Measurements from ENCODE around the gene GALNTL6.

The GALNTL6 gene

GRCh38 chr4:171875291-171875690, 62.1 kb downstream of the GALNTL6 start:
- H3K27ac ChIP-seq (ENCODE audit: poor library complexity, severe bottlenecking), result no peak overlapping the region
- peaks cover 8% of the 10 kb centered on the region for H3K4me1 ChIP-seq (ENCODE audit: insufficient read depth, poor library complexity, severe bottlenecking)
- no peaks in the 10 kb centered on the region for H3K27me3 ChIP-seq (ENCODE audit: insufficient read depth, poor library complexity, severe bottlenecking)
- no peak for TF ChIP-seq CTCF (IDR thresholded peaks at IDR 0.05; ENCODE audit: poor library complexity, severe bottlenecking)
- DNase-seq (ENCODE audit: low spot score) (no peak), ATAC-seq (ENCODE audit: low read depth) (no peak)
- no peaks in the 10 kb centered on the region for H3K36me3 ChIP-seq (ENCODE audit: low read depth)
- no peak overlapping the region for H3K4me3 ChIP-seq (ENCODE audit: severe bottlenecking)
- H3K9me3 ChIP-seq (ENCODE audit: severe bottlenecking), result no peaks in the 10 kb centered on the region

GRCh38 chr4:171876636-171877035, 63.4 kb downstream of the GALNTL6 start:
- peaks cover 13% of the 10 kb centered on the region for H3K4me1 ChIP-seq (ENCODE audit: insufficient read depth, poor library complexity, severe bottlenecking)
- ATAC-seq (ENCODE audit: low read depth), result no peak
- H3K4me3 ChIP-seq (ENCODE audit: severe bottlenecking), result no peak overlapping the region
- no peak for TF ChIP-seq CTCF (IDR thresholded peaks at IDR 0.05; ENCODE audit: poor library complexity, severe bottlenecking)
- DNase-seq (ENCODE audit: low spot score), result no peak
- H3K27me3 ChIP-seq (ENCODE audit: insufficient read depth, poor library complexity, severe bottlenecking), result no peaks in the 10 kb centered on the region
- no peaks in the 10 kb centered on the region for H3K9me3 ChIP-seq (ENCODE audit: severe bottlenecking)
- no peaks in the 10 kb centered on the region for H3K36me3 ChIP-seq (ENCODE audit: low read depth)
- H3K27ac ChIP-seq (ENCODE audit: poor library complexity, severe bottlenecking), result no peak overlapping the region

- H3K27ac ChIP-seq (ENCODE audit: poor library complexity, severe bottlenecking), result peak overlapping the region; percentile 9
- no peak for TF ChIP-seq CTCF (IDR thresholded peaks at IDR 0.05; ENCODE audit: poor library complexity, severe bottlenecking)
- H3K4me1 ChIP-seq (ENCODE audit: insufficient read depth, poor library complexity, severe bottlenecking), result peaks cover 13% of the 10 kb centered on the region
- no peak overlapping the region for H3K4me3 ChIP-seq (ENCODE audit: severe bottlenecking)
- no peaks in the 10 kb centered on the region for H3K9me3 ChIP-seq (ENCODE audit: severe bottlenecking)
- DNase-seq (ENCODE audit: low spot score) (no peak), ATAC-seq (ENCODE audit: low read depth) (peak; percentile 99)
- no peaks in the 10 kb centered on the region for H3K36me3 ChIP-seq (ENCODE audit: low read depth)
- H3K27me3 ChIP-seq (ENCODE audit: insufficient read depth, poor library complexity, severe bottlenecking), result no peaks in the 10 kb centered on the region
Measured at GRCh38 chr4:171880136-171880535, 66.9 kb downstream of the GALNTL6 start.

- Histone ChIP-seq H3K36me3 (ENCODE audit: low read depth) (no peaks in the 10 kb centered on the region), H3K4me1 (ENCODE audit: insufficient read depth, poor library complexity, severe bottlenecking) (no peaks in the 10 kb centered on the region), H3K9me3 (ENCODE audit: severe bottlenecking) (no peaks in the 10 kb centered on the region), H3K27ac (ENCODE audit: poor library complexity, severe bottlenecking) (no peak overlapping the region), H3K27me3 (ENCODE audit: insufficient read depth, poor library complexity, severe bottlenecking) (no peaks in the 10 kb centered on the region), H3K4me3 (ENCODE audit: severe bottlenecking) (no peak overlapping the region)
- no peak for ATAC-seq (ENCODE audit: low read depth)
- TF ChIP-seq CTCF (IDR thresholded peaks at IDR 0.05; ENCODE audit: poor library complexity, severe bottlenecking), result no peak
- no peak for DNase-seq (ENCODE audit: low spot score)
Measured at GRCh38 chr4:171889681-171890080, 76.5 kb downstream of the GALNTL6 start.

GRCh38 chr4:171891038-171891437, 77.8 kb downstream of the GALNTL6 start:
- Histone ChIP-seq H3K9me3 (ENCODE audit: severe bottlenecking) (no peaks in the 10 kb centered on the region), H3K27ac (ENCODE audit: poor library complexity, severe bottlenecking) (no peak overlapping the region), H3K4me3 (ENCODE audit: severe bottlenecking) (no peak overlapping the region), H3K36me3 (ENCODE audit: low read depth) (no peaks in the 10 kb centered on the region), H3K4me1 (ENCODE audit: insufficient read depth, poor library complexity, severe bottlenecking) (no peaks in the 10 kb centered on the region), H3K27me3 (ENCODE audit: insufficient read depth, poor library complexity, severe bottlenecking) (no peaks in the 10 kb centered on the region)
- TF ChIP-seq CTCF (IDR thresholded peaks at IDR 0.05; ENCODE audit: poor library complexity, severe bottlenecking), result no peak
- ATAC-seq (ENCODE audit: low read depth) (no peak), DNase-seq (ENCODE audit: low spot score) (no peak)

All from RWPE2 (cell line).